Upper lobe of left lung (tissue), 6 donors: ENCODE measurements around the gene WNT5A. TPM values are rescaled to one million over a fixed set of nuclear protein-coding genes. Genes with fewer than 3 reads are reported as not detected.
A peak's percentile ranks its signal among the peaks of the same experiment; 100 is the strongest.

Experiments used
- ATAC-seq, 2 donors: fragments of 200-7000 bp; cut with Tn5 transposase; one replicate each; pipeline ENCODE4 v1.9.1; 2022; ENCODE audit warnings: mild to moderate bottlenecking in 2 of 2, moderate library complexity in 2 of 2; ENCODE audit not compliant: low FRiP score in 2 of 2
- DNase-seq, 2 donors: peaks; one replicate each; pipeline ENCODE4 v3.0.0-alpha.2; 2019 to 2020
- H3K27ac ChIP-seq, 4 donors: fragments of 200-600 bp; sonication (generic); one replicate each; pipeline ENCODE4 v1.5.1; 2016 to 2019
- H3K27me3 ChIP-seq, 4 donors: fragments of 200-600 bp; sonication (generic); one replicate each; pipeline ENCODE4 v1.5.1; 2017 to 2019
- H3K36me3 ChIP-seq, 4 donors: fragments of 200-600 bp; sonication (generic); one replicate each; pipeline ENCODE4 v1.5.1; 2016 to 2019
- H3K4me1 ChIP-seq, 4 donors: fragments of 200-600 bp; sonication (generic); one replicate each; pipeline ENCODE4 v1.5.1; 2018 to 2019
- H3K4me3 ChIP-seq, 4 donors: fragments of 200-600 bp; sonication (generic); one replicate each; pipeline ENCODE4 v1.5.1; 2017 to 2019; ENCODE audit warnings: mild to moderate bottlenecking in 2 of 4, moderate library complexity in 1 of 4
- H3K9me3 ChIP-seq, 4 donors: fragments of 200-600 bp; sonication (generic); one replicate each; pipeline ENCODE4 v1.5.1; 2018 to 2019
- CTCF ChIP-seq, 6 experiments: fragments of 450-650 bp in 4 of 6; fragments of 200-600 bp in 2 of 6; sonication (generic) in 2 of 6; IDR thresholded peaks; one replicate each; pipeline ENCODE4 v1.5.1; 2016 to 2019; ENCODE audit warnings: antibody characterized with exemption in 6 of 6
- EP300 ChIP-seq, 4 donors: sonication (generic); formaldehyde crosslinking; IDR thresholded peaks; one replicate each; pipeline ENCODE4 v1.5.1; 2017; ENCODE audit warnings: antibody characterized with exemption in 4 of 4, control low read depth in 2 of 4
- POLR2A ChIP-seq, 4 donors: fragments of 450-650 bp; IDR thresholded peaks; one replicate each; pipeline ENCODE4 v1.5.1; 2016 to 2017; ENCODE audit warnings: antibody characterized with exemption in 4 of 4, mild to moderate bottlenecking in 2 of 4
- POLR2AphosphoS5 ChIP-seq, 2 donors: sonication (generic); formaldehyde crosslinking; IDR thresholded peaks; one replicate each; pipeline ENCODE4 v1.5.1; 2017; ENCODE audit warnings: antibody characterized with exemption in 2 of 2
- WGBS, 2 donors: methylation state at CpG; one replicate each; pipeline ENCODE4 v1.1.5; 2017 to 2018; 5-methylcytosine and 5-hydroxymethylcytosine counted together
- total RNA-seq, 6 donors: library from RNA; depleted of rRNA in 4 of 6; stranded (reverse); fragments of >200 nt in 4 of 6; gene quantifications; one replicate each; pipeline versions ENCODE4 v1.1.0 to v1.2.1, GENCODE V29; 2016 to 2021
- donor health status: DM: no; HTN: no; CAD: no; lungs with moderate emphysema.
- donor health status: DM: no; HTN: yes; CAD: no; lungs with severe emphysema.

WNT5A gene
- total RNA-seq, 6 donors from 2014 or later: 22.1 to 36.2 (median 28.0) TPM

GRCh38 chr3:55477306-55478303, 9.5 kb downstream of the WNT5A start:
- no peaks in the 10 kb centered on the region for H3K36me3 ChIP-seq
- peaks cover under 1 to 15% (median 11%) of the 10 kb centered on the region in 4 donors for H3K4me1 ChIP-seq
- no peaks in the 10 kb centered on the region for H3K27me3 ChIP-seq
- H3K4me3 ChIP-seq: no peak overlapping the region
- DNase-seq (no peak), ATAC-seq (no peak)
- no peak for TF ChIP-seq CTCF (IDR thresholded peaks at IDR 0.05)
- no peak for TF ChIP-seq POLR2A (IDR thresholded peaks at IDR 0.05)
- TF ChIP-seq POLR2AphosphoS5 (IDR thresholded peaks at IDR 0.05): no peak
- TF ChIP-seq EP300 (IDR thresholded peaks at IDR 0.05): no peak
- no peak overlapping the region for H3K27ac ChIP-seq
- H3K9me3 ChIP-seq: no peaks in the 10 kb centered on the region
- 65 to 67% methylated on average over 8 to 9 of the region's 9 CpGs for WGBS, 2 donors

- H3K27me3 ChIP-seq: no peaks in the 10 kb centered on the region
- TF ChIP-seq EP300 (IDR thresholded peaks at IDR 0.05) (no peak), CTCF (IDR thresholded peaks at IDR 0.05) (no peak), POLR2AphosphoS5 (IDR thresholded peaks at IDR 0.05) (no peak), POLR2A (IDR thresholded peaks at IDR 0.05) (no peak)
- no peak overlapping the region for H3K27ac ChIP-seq
- H3K4me1 ChIP-seq: peaks cover 0 to 9% (median 2%) of the 10 kb centered on the region in 4 donors
- H3K4me3 ChIP-seq: no peak overlapping the region
- no peak for ATAC-seq
- 64 to 67% methylated on average over 3 of the region's 3 CpGs for WGBS, 2 donors
- no peaks in the 10 kb centered on the region for H3K9me3 ChIP-seq
- H3K36me3 ChIP-seq: no peaks in the 10 kb centered on the region
- no peak for DNase-seq
Measured at GRCh38 chr3:55476515-55476914, 10.6 kb downstream of the WNT5A start.

- Histone ChIP-seq H3K9me3 (no peaks in the 10 kb centered on the region), H3K27ac (no peak overlapping the region), H3K4me3 (no peak overlapping the region), H3K36me3 (no peaks in the 10 kb centered on the region), H3K4me1 (no peaks in the 10 kb centered on the region), H3K27me3 (no peaks in the 10 kb centered on the region)
- no peak for TF ChIP-seq CTCF (IDR thresholded peaks at IDR 0.05)
- TF ChIP-seq POLR2AphosphoS5 (IDR thresholded peaks at IDR 0.05): no peak
- TF ChIP-seq EP300 (IDR thresholded peaks at IDR 0.05): no peak
- TF ChIP-seq POLR2A (IDR thresholded peaks at IDR 0.05): no peak
- DNase-seq: peak in 1 of 2 donors; percentile 79
- 78 to 81% methylated on average over 38 to 44 of the region's 44 CpGs for WGBS, 2 donors
- no peak for ATAC-seq
Measured at GRCh38 chr3:55474213-55474632, 12.9 kb downstream of the WNT5A start.

- Histone ChIP-seq H3K4me3 (no peak overlapping the region), H3K27ac (no peak overlapping the region), H3K4me1 (no peaks in the 10 kb centered on the region), H3K9me3 (no peaks in the 10 kb centered on the region), H3K27me3 (no peaks in the 10 kb centered on the region), H3K36me3 (no peaks in the 10 kb centered on the region)
- no peak for TF ChIP-seq POLR2AphosphoS5 (IDR thresholded peaks at IDR 0.05)
- TF ChIP-seq EP300 (IDR thresholded peaks at IDR 0.05): no peak
- no peak for TF ChIP-seq CTCF (IDR thresholded peaks at IDR 0.05)
- TF ChIP-seq POLR2A (IDR thresholded peaks at IDR 0.05): no peak
- WGBS, 2 donors: 83 to 87% methylated on average over 6 of the region's 6 CpGs
- DNase-seq (no peak), ATAC-seq (no peak)
Measured at GRCh38 chr3:55473788-55474187, 13.3 kb downstream of the WNT5A start.
